ENCODE results near the gene WDFY4.

WDFY4 gene

DNA sequence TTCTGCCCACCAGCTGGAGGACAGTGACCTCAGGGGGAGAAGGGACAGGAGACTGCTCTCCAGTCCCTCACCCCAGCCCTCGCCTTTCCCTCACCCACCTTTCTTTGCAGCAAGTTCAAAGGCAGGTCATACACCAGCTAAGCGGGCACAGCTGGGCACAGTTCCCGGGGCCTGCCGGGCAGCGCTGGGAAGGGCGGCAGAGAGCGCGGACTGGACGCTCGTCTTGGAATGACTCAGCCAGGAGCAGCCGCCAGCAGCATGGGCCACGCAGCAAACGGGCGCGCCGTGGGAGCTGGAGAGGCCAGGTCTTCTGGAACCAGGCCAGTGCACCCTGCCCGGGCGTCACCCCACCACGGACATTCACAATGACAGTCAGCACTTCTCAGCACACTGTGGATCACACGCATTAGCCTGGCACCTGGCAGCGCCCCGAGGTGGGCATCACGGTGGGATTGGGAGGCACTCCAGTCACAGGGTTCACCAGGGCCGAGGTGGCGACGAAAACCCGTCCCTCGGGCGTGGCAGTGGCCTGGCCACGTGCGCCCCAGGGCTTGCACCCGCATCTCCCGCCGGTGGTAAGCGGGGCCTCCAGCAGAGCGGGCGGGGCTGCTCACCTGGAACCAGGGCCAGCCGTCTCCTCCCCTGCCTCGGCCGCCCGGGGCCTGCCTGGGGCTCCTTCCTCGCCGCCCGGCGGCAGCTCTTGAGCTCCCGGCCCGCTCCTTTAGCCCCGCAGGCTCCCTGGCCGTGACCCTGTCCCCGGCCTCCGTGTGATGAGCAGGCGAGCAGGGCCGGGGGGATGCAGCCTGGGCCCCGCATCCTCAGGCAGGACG lies 29.0 kb upstream of the WDFY4 start:
- DNase-seq (ENCODE audit: low read depth in 3 of 3) = no peak

- DNase-seq (ENCODE audit: low read depth in 3 of 3) = peak; percentile 70 to 86 (median 83)
These were observed 28.3 kb upstream of the WDFY4 start for GRCh38 chr10:48656241-48656913.

DNA sequence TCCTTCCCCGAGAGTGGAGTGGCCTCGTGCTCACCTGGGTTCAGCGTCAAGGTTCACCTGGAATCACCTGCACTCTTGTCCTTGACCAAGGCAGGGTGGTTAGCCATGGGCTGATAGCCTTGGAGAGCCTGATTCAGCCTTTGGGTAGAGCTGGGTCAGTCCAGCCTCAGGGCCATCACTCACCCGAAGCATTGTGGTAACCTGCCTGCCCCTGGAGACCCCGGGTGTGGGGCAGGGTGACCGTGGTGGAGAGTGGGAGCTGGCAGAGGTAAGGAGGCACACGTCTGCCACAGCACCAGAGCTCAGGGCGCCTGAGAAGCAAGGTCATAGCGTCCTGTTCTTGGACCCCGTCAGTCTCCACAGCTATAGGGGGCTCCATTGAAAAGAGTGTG lies 27.8 kb upstream of the WDFY4 start:
- no peak for DNase-seq (ENCODE audit: low read depth in 3 of 3)

DNA sequence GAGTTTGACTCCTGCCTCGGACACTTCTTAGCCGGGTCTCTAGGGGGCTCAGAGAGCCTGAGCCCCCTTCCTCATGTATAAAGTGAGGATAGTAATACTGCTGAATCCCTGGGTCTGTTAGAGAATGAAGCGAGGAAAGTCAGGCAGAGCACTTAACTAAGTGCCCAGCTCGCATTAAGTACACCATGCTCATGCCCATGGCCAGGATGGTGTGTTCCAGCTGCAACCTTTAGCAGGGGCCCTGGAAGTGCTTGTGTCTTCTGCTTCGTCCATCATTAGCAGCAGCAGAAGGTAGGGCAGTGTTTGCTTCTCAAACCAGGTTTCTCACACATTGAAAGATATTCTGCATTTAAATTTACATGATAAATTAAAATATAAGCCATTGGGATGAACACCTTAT lies 27.3 kb upstream of the WDFY4 start:
- no peak for DNase-seq (ENCODE audit: low read depth in 3 of 3)

GRCh38 chr10:48658243-48658974 lies 26.3 kb upstream of the WDFY4 start:
- DNase-seq (ENCODE audit: low read depth in 3 of 3) = peak; percentile 26 to 63 (median 26)

DNA sequence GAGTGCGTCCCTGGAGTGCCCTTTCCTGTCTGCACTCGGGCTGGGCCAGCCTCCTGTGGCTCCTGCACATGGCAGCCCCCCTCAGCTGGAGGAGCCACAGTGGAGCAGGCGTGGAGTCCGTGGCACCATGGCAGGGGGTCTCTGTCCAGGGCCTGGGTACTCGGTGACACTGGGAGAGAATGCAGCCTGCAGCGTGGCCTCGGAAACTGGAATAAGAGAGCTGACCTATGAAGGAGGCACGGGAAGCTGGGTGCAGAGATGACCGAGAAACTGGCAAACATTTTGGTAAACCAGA lies 25.8 kb upstream of the WDFY4 start:
- no peak for DNase-seq (ENCODE audit: low read depth in 3 of 3)

- DNase-seq (ENCODE audit: low read depth in 3 of 3) = no peak
These were observed 24.9 kb upstream of the WDFY4 start for GRCh38 chr10:48659790-48660189.

GRCh38 chr10:48661441-48661840 lies 23.2 kb upstream of the WDFY4 start:
- no peak for DNase-seq (ENCODE audit: low read depth in 3 of 3)

DNA sequence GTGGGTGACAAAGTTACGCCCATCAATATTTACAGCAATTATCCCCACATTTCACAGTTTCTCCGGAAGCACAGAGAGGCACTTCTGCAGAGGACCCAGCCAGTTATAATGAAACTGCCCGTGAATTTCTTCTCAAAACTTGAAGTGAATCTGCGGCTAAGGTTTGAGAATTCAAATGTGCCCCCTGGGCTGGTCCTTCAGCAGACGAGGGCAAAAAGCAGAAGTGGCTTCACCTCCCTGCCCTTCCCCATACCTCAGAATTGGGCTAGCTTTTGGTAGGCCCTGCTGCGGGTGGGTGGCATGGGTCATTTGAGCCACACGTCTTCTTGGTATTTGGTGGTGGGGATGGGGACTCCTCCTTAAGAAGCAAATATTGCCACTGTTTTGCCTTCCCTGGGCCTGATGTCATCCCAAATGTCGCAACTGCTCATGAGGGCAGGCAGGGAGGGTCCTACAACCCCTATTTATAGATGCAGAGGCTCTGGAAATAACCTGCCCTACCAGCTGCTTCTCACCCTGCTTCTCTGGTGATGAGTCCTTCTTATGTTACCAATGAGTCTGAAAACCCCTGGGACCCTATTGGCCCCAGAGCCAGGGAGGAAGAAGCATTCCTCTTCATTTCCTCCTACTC lies 16.6 kb upstream of the WDFY4 start:
- DNase-seq (ENCODE audit: low read depth in 3 of 3) = no peak

DNA sequence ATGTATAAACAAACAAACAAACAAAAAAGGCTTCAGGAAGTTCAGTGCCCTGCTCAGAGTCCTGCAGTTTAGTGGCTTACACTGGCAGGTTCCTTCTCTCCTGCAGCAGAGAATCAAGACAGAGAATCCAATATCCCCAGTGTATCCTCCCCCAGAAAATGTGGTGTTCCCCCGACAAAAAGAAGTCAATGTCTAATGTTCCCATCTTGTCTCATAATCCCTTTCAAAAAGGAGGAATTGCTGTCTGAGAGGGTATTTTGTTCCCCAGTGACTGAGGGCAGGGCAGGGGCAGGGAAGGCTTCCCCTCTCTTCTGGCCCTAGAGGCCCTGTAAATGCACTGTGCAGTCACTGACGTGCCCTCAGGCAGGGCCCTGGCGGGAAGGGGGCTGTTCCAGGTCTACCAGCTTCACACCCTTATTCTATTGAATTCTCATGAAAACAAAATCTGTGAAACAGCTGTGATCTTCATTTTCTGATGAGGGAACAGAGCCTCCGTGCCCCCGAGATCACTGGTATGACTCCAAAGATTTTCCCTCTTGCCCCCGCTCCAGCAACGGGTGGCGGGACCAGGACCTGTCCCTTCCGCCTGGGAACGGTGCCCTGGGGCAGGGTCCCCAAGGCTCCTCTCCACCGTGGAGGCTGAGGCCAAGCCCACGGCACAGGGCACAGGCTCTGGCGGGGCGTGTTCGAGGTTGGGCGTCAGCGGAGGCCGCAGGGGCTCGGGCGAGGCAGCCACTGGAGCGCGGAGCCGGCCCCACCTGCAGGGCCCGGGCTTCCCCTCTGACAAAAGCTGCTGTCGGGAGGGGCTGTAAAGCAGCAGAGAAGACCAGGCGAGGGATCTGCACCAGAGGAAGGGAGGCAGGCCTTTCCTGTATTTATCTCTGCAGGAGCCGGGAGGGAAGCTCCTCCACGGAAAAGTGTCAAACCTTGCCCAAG lies 13.4 kb upstream of the WDFY4 start:
- no peak for DNase-seq (ENCODE audit: low read depth in 3 of 3)

DNA sequence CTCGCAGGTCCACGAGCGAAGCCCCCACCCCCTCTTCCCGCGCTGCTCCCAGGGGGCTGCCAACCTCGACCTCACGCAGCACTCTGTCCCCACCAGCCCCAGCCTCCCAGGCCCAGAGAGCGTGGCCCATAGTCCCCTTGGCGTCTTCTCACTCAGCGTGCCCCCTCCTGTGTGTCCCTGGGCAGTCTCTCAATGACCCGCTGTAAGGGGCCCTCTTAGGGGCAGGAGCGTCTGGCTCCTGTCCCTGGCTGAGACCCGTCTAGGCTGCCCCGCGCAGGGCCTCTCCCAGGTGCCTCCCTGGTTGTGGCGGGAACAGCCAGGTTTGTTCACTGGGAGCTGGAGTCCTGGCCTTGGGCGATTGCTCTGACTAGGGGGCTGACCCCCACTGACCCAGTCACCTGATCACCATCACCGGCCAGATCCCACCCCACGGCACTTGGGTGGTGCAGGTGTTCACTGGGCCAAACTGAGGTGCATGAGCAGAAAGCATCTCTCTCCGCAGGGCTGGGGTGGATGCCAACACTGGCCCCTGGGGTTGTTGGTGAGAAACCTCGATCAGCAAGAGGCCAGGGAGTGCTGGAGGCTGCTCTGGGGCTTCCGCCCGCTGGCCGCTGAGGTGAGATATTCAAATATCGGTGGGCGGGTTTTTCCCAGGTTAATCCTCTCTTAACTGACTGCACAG lies 12.6 kb upstream of the WDFY4 start:
- DNase-seq (ENCODE audit: low read depth in 3 of 3) = no peak

DNA sequence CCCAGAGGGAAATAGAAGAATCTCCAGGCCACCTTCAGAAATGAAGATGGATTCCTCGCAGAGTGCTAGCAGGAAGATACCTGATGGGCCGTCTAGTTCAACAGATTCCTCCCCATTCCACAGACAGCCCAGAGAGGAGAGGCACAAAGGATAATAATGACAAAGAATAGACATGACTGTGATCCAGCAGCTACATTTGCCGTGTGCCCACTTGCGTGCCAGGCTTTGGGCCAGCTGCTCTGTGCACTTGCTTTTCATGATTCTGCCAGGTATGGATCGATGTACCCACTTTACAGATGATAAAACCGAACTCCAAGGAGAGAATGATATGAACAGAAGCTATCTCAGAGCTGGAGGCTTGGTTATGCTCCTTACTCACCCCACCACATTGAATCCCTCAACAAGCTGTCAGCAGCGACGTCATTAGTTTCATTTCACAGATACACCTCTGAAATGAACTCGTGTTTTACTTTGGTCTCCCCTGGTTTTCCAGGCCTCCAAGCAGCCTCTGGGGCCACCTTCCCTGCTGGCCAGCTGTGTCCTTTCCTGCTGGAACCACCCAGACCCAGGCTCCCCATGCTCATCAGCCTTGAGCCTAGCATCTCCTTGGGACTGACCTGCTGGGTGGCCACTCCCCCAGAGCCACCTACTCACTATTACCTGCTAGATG lies 11.9 kb upstream of the WDFY4 start:
- no peak for DNase-seq (ENCODE audit: low read depth in 3 of 3)

- no peak for DNase-seq (ENCODE audit: low read depth in 3 of 3)
These were observed 7.0 kb upstream of the WDFY4 start for GRCh38 chr10:48677625-48678024.

GRCh38 chr10:48678041-48678440 lies 6.6 kb upstream of the WDFY4 start:
- no peak for DNase-seq (ENCODE audit: low read depth in 3 of 3)

DNA sequence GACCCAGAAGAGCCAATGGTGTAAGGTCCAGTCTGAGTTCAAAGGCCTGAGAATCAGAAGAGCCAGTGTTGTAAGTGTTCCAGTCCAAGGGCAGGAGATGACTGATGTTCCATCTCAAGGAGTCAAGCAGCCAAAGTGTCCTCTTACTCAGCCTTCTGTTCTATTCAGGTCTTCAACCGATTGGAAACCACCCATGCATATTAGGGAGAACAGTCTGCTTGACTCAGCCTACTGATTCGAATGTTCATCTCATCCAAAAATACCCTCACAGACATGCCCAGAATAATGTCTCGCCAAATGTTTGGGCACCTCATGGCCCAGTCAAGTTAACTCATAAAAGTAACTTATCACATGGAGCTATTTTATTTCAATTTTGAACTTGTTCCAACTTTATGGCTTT lies 2.9 kb upstream of the WDFY4 start:
- no peak for DNase-seq (ENCODE audit: low read depth in 3 of 3)

- no peak for DNase-seq (ENCODE audit: low read depth in 3 of 3)
These were observed 2.4 kb upstream of the WDFY4 start for GRCh38 chr10:48682265-48682664.

DNA sequence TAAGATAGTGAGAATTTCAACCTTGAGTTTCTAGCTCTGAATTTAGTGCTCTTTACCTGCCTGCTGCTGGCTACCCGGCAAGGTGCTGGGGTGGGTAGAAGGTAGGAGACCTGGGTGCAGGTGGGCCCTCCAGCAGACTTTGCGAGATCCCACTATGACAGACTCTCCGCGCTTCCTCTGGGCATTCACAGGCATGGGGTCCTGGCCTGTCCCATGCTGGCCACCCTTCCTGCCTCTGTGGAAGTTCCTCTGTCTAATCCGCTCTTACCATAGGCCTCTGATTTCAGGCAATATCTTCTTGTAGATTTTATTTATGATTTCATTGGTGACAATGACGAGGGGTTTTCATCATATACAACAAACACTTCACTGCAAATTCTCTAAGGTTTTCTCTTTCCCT lies 1.2 kb upstream of the WDFY4 start:
- no peak for DNase-seq (ENCODE audit: low read depth in 3 of 3)

- no peak for DNase-seq (ENCODE audit: low read depth in 3 of 3)
These were observed 805 bp upstream of the WDFY4 start for GRCh38 chr10:48683868-48684267.

DNA sequence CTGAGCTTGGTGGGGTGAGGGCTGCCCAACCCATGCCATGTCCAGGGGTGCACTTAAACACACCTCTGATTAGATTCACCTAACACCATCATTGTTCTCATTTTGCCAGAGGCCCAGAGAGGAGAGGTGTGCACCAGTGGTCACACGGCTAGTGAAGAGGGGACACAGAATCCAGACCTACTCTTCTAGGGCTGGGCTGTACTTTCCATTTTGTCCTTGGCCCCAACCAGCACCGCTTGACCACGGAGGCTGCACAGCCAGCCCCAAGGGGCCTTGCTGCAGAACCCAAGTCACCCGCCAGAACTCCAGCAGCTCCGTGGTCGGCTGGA lies 246 bp upstream of the WDFY4 start:
- DNase-seq (ENCODE audit: low read depth in 3 of 3) = no peak

DNA sequence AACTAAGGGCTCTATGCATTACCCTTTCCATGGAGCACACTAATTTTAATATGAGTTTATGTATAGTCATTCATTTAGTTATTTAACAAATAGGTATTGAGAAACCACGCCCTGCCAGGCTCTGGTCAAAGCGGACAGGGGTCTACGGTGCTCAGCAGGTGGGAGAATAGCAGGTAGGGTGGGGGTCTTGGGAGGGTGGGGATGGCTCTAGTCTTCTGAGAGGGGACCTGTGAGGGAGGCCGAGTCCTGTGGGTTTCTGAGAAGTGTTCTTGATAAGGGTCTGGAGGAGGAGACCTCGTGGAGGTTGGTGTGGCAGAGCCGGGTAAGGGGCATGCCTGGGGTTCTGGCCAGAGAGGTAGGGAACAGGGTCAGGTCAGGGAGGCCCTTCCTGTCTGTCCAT lies 1.1 kb downstream of the WDFY4 start:
- DNase-seq (ENCODE audit: low read depth in 3 of 3) = no peak
